Measurements from ENCODE around the gene LMOD1.

LMOD1 gene

GRCh38 chr1:201851949-201852348, 94.4 kb downstream of the LMOD1 start:
- no peak for DNase-seq

DNA sequence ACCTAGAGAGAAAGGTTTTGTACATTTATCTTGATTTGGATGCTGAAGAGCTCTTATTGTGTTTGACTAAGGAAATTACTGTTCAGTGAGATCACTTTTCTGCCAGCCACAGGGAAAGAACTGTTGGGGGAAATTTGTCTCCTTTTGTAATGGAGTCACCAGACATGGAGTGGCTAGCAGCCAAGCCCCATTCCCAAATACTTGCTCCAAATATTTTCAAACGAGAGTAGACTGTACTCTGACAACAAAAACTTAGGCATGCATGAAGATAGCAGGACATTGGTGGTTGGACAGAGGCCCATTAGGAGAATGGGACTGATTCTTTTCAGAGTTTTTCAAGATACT, 96.3 kb downstream of the LMOD1 start:
- DNase-seq, result no peak

DNA sequence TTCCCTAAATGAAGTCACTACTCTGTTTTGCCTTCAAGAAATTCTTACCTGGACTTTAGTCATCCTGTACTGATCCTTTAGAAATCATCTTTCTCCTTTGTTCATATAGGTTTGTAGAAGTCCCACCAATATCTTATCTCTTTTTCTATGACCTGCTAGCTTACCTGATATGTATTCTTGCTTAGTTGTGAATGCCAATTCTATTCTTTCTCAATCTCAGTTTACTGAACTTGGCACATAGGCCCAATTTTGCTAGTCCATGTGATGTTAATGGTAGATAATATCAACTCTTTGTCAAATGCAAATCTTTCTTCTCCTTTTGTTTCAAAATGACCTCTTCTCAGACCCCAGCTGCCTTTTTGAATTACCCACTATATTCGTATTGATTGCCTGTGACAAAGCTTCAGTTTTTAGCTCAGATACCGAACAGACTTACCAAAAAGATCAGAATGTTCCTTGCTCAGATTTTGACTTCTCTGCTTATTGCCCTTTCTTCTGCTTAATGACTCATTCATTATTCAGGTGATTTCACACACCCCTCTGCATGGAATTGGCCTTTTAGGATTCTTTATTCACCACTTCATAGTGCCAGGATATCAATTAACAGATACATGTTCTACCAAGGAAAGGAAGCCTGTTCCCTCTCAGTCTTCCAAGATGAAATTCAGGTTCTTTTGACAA, 96.8 kb downstream of the LMOD1 start:
- DNase-seq, result no peak

DNA sequence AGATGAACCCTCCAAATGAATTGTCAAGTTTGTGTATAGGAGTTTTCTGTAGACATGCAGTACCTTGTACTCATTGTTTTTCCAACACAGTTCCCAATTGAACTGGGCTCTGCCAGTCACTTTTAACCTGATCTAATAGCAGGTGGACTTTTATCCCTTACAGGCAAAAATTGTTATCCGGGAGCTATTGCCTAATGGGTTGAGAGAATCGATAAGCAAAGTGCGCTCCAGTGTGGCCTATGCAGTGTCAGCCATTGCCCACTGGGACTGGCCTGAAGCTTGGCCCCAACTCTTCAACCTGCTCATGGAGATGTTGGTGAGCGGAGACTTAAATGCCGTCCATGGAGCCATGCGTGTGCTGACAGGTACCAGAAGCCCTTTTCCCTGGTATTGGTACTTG, 98.1 kb downstream of the LMOD1 start:
- DNase-seq, result no peak

DNA sequence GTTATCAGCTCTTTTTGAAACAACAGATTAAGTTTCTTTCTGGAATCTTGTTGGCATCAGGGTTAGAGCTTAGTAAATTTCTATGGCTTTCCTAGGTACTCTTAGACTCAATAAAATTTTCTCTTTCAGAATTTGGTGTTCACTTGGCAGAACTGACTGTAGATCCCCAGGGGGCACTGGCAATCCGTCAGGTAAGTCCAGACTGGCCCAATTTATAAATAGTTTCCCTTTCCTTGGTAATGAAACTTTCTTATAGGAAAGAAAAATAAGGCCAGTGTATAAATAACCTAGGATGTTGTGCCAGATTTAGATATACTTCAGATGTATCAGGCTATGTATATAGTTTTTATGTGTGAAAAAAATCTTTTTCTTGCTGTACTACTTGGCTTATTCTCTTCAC, 99.2 kb downstream of the LMOD1 start:
- no peak for DNase-seq
